Aorta (tissue), 5 donors: ENCODE data around the gene DAPK3. TPM values are rescaled to one million over a fixed set of nuclear protein-coding genes. Genes with fewer than 3 reads are reported as not detected.
"Not testable (repeated sequence)": the region's sequence is repeated elsewhere in the genome, so short reads cannot be mapped to it uniquely, and the experiment has no call there.

Experiments used
- ATAC-seq: fragments of 200-7000 bp; cut with Tn5 transposase; one replicate; pipeline ENCODE4 v1.9.1; 2022; ENCODE audit warnings: moderate library complexity; ENCODE audit not compliant: low FRiP score
- DNase-seq, 2 donors: peaks; one replicate each; pipeline ENCODE4 v3.0.0-alpha.2; 2020
- H3K27ac ChIP-seq, 2 donors: one replicate each; pipeline ENCODE4 v1.5.1; 2013; ENCODE audit warnings: low read length in 2 of 2, mild to moderate bottlenecking in 2 of 2, moderate library complexity in 2 of 2, control low read depth in 1 of 2, inconsistent platforms in 1 of 2, low read depth in 1 of 2
- H3K27me3 ChIP-seq, 2 donors: one replicate each; pipeline ENCODE4 v1.6.1; 2013; ENCODE audit warnings: control low read depth in 1 of 2, low read length in 1 of 2, mild to moderate bottlenecking in 1 of 2, moderate library complexity in 1 of 2; ENCODE audit not compliant: insufficient read depth in 2 of 2, control insufficient read depth in 1 of 2
- H3K36me3 ChIP-seq, 2 donors: one replicate each; pipeline ENCODE4 v1.6.1; 2013; ENCODE audit warnings: control low read depth in 1 of 2, low read length in 1 of 2, mild to moderate bottlenecking in 1 of 2; ENCODE audit not compliant: insufficient read depth in 2 of 2, control insufficient read depth in 1 of 2
- H3K4me1 ChIP-seq, 2 donors: one replicate each; pipeline ENCODE4 v1.6.1; 2013; ENCODE audit warnings: low read length in 2 of 2, control low read depth in 1 of 2, mild to moderate bottlenecking in 1 of 2, moderate library complexity in 1 of 2; ENCODE audit not compliant: insufficient read depth in 2 of 2, control insufficient read depth in 1 of 2
- H3K4me3 ChIP-seq, 2 donors: one replicate each; pipeline ENCODE4 v1.5.1; 2013; ENCODE audit warnings: low read length in 2 of 2, control low read depth in 1 of 2, mild to moderate bottlenecking in 1 of 2
- H3K9me3 ChIP-seq: one replicate; pipeline ENCODE4 v1.6.1; 2013; ENCODE audit warnings: mild to moderate bottlenecking, low read length; ENCODE audit not compliant: control insufficient read depth
- WGBS, 2 donors: extraction: QIAGEN DNeasy Blood & Tissue Kit; methylation state at CpG; one replicate each; pipeline ENCODE4 v1.1.7; 2013; 5-methylcytosine and 5-hydroxymethylcytosine counted together
- intact Hi-C, 2 donors: fragments of 100-400 bp; cut with DNase I; formaldehyde crosslinking; loops; one replicate each; pipeline versions ENCODE4 v1.14.2 to v1.15.0; 2022
- polyA plus RNA-seq, 2 donors: library from polyadenylated mRNA; stranded (reverse); fragments of 200-250 nt; gene quantifications; one replicate each; pipeline ENCODE4 v1.2.3, GENCODE V29; 2013
- total RNA-seq, 2 donors: library from RNA; stranded (reverse); fragmentation: NEBNext Ultra II Directional; extraction: Animal tissue kit (Norgen Biotek cat#: 25700); gene quantifications; one replicate each; pipeline ENCODE4 v1.2.1, GENCODE V29; 2021
- donor health status: healthy with polysubstance abuse.
- donor health status: Bipolar disorder and iron deficiency.
- donor health status: DM: no; HTN: no; CAD: no.
- donor health status: DM: no; HTN: no; CAD: no.
- donor health status: DM: yes; HTN: yes; CAD: no.

Gene DAPK3
- total and polyA plus RNA-seq, 4 donors = 78.0 to 197 (median 132) TPM

GRCh38 chr19:3944018-3944721 lies 26.7 kb downstream of the DAPK3 start:
- H3K4me3 ChIP-seq = no peak overlapping the region
- H3K36me3 ChIP-seq = no peaks in the 10 kb centered on the region
- intact Hi-C loops = no loop called here
- WGBS, 2 donors = 66 to 67% methylated on average over 11 of the region's 11 CpGs
- no peaks in the 10 kb centered on the region for H3K27me3 ChIP-seq
- H3K4me1 ChIP-seq = no peaks in the 10 kb centered on the region
- H3K27ac ChIP-seq = no peak overlapping the region
- ATAC-seq (no peak), DNase-seq (no peak)
- H3K9me3 ChIP-seq = no peaks in the 10 kb centered on the region

GRCh38 chr19:3942790-3943409 lies 28.0 kb downstream of the DAPK3 start:
- intact Hi-C loops = no loop called here
- H3K4me3 ChIP-seq = no peak overlapping the region
- H3K4me1 ChIP-seq = no peaks in the 10 kb centered on the region
- no peaks in the 10 kb centered on the region for H3K27me3 ChIP-seq
- DNase-seq = no peak
- peak; percentile 7 for ATAC-seq
- no peaks in the 10 kb centered on the region for H3K9me3 ChIP-seq
- 57 to 67% methylated on average over 8 of the region's 8 CpGs for WGBS, 2 donors
- no peak overlapping the region for H3K27ac ChIP-seq
- H3K36me3 ChIP-seq = no peaks in the 10 kb centered on the region

- DNase-seq, H3K4me3 ChIP-seq, ATAC-seq, H3K4me1 ChIP-seq, H3K27ac ChIP-seq, H3K27me3 ChIP-seq, intact Hi-C loops, H3K9me3 ChIP-seq, H3K36me3 ChIP-seq: not testable (repeated sequence)
- WGBS, 2 donors = 91 to 93% methylated on average over 22 of the region's 22 CpGs
These were observed 32.5 kb downstream of the DAPK3 start for GRCh38 chr19:3938300-3938950.

GRCh38 chr19:3936506-3937442 lies 34.1 kb downstream of the DAPK3 start:
- no peak overlapping the region for H3K27ac ChIP-seq
- H3K4me3 ChIP-seq = no peak overlapping the region
- intact Hi-C loops = no loop called here
- WGBS, 2 donors = 82% methylated on average over 22 to 27 of the region's 29 CpGs
- DNase-seq (no peak), ATAC-seq (no peak)
- no peaks in the 10 kb centered on the region for H3K36me3 ChIP-seq
- H3K27me3 ChIP-seq = no peaks in the 10 kb centered on the region
- no peaks in the 10 kb centered on the region for H3K4me1 ChIP-seq
- no peaks in the 10 kb centered on the region for H3K9me3 ChIP-seq

- no peaks in the 10 kb centered on the region for H3K9me3 ChIP-seq
- no peak within 1 kb of the TSS for H3K4me3 ChIP-seq
- WGBS, 2 donors = 2 to 3% methylated on average over 43 to 51 of the region's 51 CpGs
- intact Hi-C loops = no loop called here
- H3K36me3 ChIP-seq = no peaks in the 10 kb centered on the region
- DNase-seq (no peak), ATAC-seq (no peak)
- H3K27me3 ChIP-seq = no peaks in the 10 kb centered on the region
- H3K27ac ChIP-seq = no peak within 1 kb of the TSS
- no peaks in the 10 kb centered on the region for H3K4me1 ChIP-seq
These were observed 37.7 kb downstream of the DAPK3 start, which contains the start of gene NMRK2 for GRCh38 chr19:3932931-3933810. TSS of gene NMRK2 (plus strand) at chr19:3933069. CDS start at chr19:3933672, 603 bp downstream.

- DNase-seq (no peak), ATAC-seq (no peak)
- H3K4me3 ChIP-seq = no peak overlapping the region
- no peaks in the 10 kb centered on the region for H3K27me3 ChIP-seq
- H3K9me3 ChIP-seq = no peaks in the 10 kb centered on the region
- 68 to 73% methylated on average over 8 of the region's 8 CpGs for WGBS, 2 donors
- intact Hi-C loops = no loop called here
- H3K4me1 ChIP-seq = no peaks in the 10 kb centered on the region
- no peaks in the 10 kb centered on the region for H3K36me3 ChIP-seq
- H3K27ac ChIP-seq = no peak overlapping the region
These were observed 39.9 kb downstream of the DAPK3 start for GRCh38 chr19:3931041-3931440.

- intact Hi-C loops = no loop called here
- ATAC-seq (no peak), DNase-seq (no peak)
- 77 to 80% methylated on average over 1 of the region's 1 CpG for WGBS, 2 donors
- H3K27me3 ChIP-seq = no peaks in the 10 kb centered on the region
- H3K4me3 ChIP-seq = no peak overlapping the region
- H3K9me3 ChIP-seq = peaks cover 1% of the 10 kb centered on the region
- H3K36me3 ChIP-seq = no peaks in the 10 kb centered on the region
- H3K27ac ChIP-seq = no peak overlapping the region
- no peaks in the 10 kb centered on the region for H3K4me1 ChIP-seq
These were observed 47.0 kb downstream of the DAPK3 start for GRCh38 chr19:3923912-3924311.
